Mesenchymal stem cell (in vitro differentiated cells and primary cell): ENCODE results near the gene TDRD7.

ENCODE experiments used
- DNase-seq: peaks from one replicate; pipeline ENCODE4 v3.0.0-alpha.2; 2013
- H2AFZ ChIP-seq: one replicate; pipeline ENCODE4 v1.6.1; 2013; ENCODE audit warnings: low read depth, mild to moderate bottlenecking, control low read depth, inconsistent platforms, low read length, moderate library complexity
- H2AK5ac ChIP-seq: 2 replicates; pipeline ENCODE4 v1.6.1; 2013; ENCODE audit warnings: low read length, moderate library complexity, mild to moderate bottlenecking, inconsistent platforms; ENCODE audit not compliant: severe bottlenecking
- H2BK120ac ChIP-seq: one replicate; pipeline ENCODE4 v1.6.1; 2013; ENCODE audit warnings: low read depth, mild to moderate bottlenecking, inconsistent platforms, low read length, moderate library complexity
- H2BK12ac ChIP-seq, 2 experiments: one replicate each; pipeline ENCODE4 v1.6.1; 2013; ENCODE audit warnings: inconsistent platforms in 2 of 2, low read length in 2 of 2, mild to moderate bottlenecking in 2 of 2, moderate library complexity in 2 of 2, control low read depth in 1 of 2
- H2BK15ac ChIP-seq: one replicate; pipeline ENCODE4 v1.6.1; 2013; ENCODE audit warnings: mild to moderate bottlenecking, low read depth, inconsistent platforms; ENCODE audit not compliant: poor library complexity, severe bottlenecking
- H2BK5ac ChIP-seq: 2 replicates; pipeline ENCODE4 v1.6.1; 2013; ENCODE audit warnings: low read depth, mild to moderate bottlenecking, low read length, control low read depth, inconsistent platforms; ENCODE audit not compliant: poor library complexity, severe bottlenecking
- H3K14ac ChIP-seq, 2 experiments: one replicate each; pipeline ENCODE4 v1.6.1; 2013; ENCODE audit warnings: inconsistent platforms in 2 of 2, low read length in 2 of 2, control low read depth in 1 of 2, mild to moderate bottlenecking in 1 of 2, moderate library complexity in 1 of 2
- H3K18ac ChIP-seq, 2 experiments: one replicate each; pipeline ENCODE4 v1.6.1; 2013; ENCODE audit warnings: inconsistent platforms in 2 of 2, low read length in 2 of 2, control low read depth in 1 of 2, low read depth in 1 of 2, mild to moderate bottlenecking in 1 of 2
- H3K23ac ChIP-seq, 2 experiments: one replicate each; pipeline ENCODE4 v1.6.1; 2013; ENCODE audit warnings: inconsistent platforms in 2 of 2, low read length in 2 of 2, mild to moderate bottlenecking in 2 of 2, moderate library complexity in 2 of 2, control low read depth in 1 of 2
- H3K27ac ChIP-seq: 2 replicates; pipeline ENCODE4 v1.5.1; 2013; ENCODE audit warnings: mild to moderate bottlenecking, moderate library complexity, low read length, control low read depth, inconsistent platforms; ENCODE audit not compliant: poor library complexity, severe bottlenecking
- H3K27me3 ChIP-seq, 2 experiments: 2 replicates each; pipeline versions ENCODE4 v1.6.1 to v1.7.0; 2013; ENCODE audit warnings: low read length in 2 of 2, mild to moderate bottlenecking in 2 of 2, moderate library complexity in 2 of 2, control low read depth in 1 of 2, inconsistent platforms in 1 of 2; ENCODE audit not compliant: control insufficient read depth in 1 of 2, insufficient read depth in 1 of 2
- H3K36me3 ChIP-seq, 2 experiments: 2 replicates each; pipeline versions ENCODE4 v1.6.1 to v1.7.0; 2013; ENCODE audit warnings: low read length in 2 of 2, control low read depth in 1 of 2, inconsistent platforms in 1 of 2, low read depth in 1 of 2, mild to moderate bottlenecking in 1 of 2; ENCODE audit not compliant: insufficient read depth in 2 of 2, control insufficient read depth in 1 of 2
- H3K4ac ChIP-seq, 2 experiments: one replicate each; pipeline ENCODE4 v1.6.1; 2013; ENCODE audit warnings: inconsistent platforms in 2 of 2, low read length in 2 of 2, mild to moderate bottlenecking in 2 of 2, moderate library complexity in 2 of 2, control low read depth in 1 of 2, low read depth in 1 of 2
- H3K4me1 ChIP-seq: 2 replicates; pipeline ENCODE4 v1.6.1; 2013; ENCODE audit warnings: low read depth, low read length, control low read depth; ENCODE audit not compliant: control insufficient read depth, insufficient read depth
- H3K4me2 ChIP-seq: 2 replicates; pipeline ENCODE4 v1.6.1; 2013; ENCODE audit warnings: low read length, mild to moderate bottlenecking, inconsistent platforms; ENCODE audit not compliant: poor library complexity, severe bottlenecking
- H3K4me3 ChIP-seq, 2 experiments: 2 replicates each; pipeline versions ENCODE4 v1.5.1 to v1.7.0; 2013; ENCODE audit warnings: low read length in 2 of 2, mild to moderate bottlenecking in 2 of 2, control low read depth in 1 of 2, low read depth in 1 of 2; ENCODE audit not compliant: insufficient read depth in 1 of 2
- H3K79me1 ChIP-seq: replicated peaks from 2 replicates; pipeline ENCODE4 v1.6.1; 2013; ENCODE audit warnings: mild to moderate bottlenecking, control low read depth, low read length, inconsistent platforms; ENCODE audit not compliant: poor library complexity, severe bottlenecking
- H3K9ac ChIP-seq: 2 replicates; pipeline ENCODE4 v1.7.0; 2013; ENCODE audit warnings: mild to moderate bottlenecking, low read length, moderate library complexity
- H3K9me3 ChIP-seq: 2 replicates; pipeline ENCODE4 v1.7.0; 2013; ENCODE audit warnings: mild to moderate bottlenecking, low read length; ENCODE audit not compliant: control insufficient read depth
- H4K8ac ChIP-seq: one replicate; pipeline ENCODE4 v1.6.1; 2013; ENCODE audit warnings: inconsistent platforms, mild to moderate bottlenecking, low read length, moderate library complexity
- H4K91ac ChIP-seq: one replicate; pipeline ENCODE4 v1.6.1; 2013; ENCODE audit warnings: mild to moderate bottlenecking, low read length, inconsistent platforms
- WGBS: methylation state at CpG from one replicate; pipeline ENCODE4 v1.1.7; 2013; ENCODE audit warnings: mixed read lengths; 5-methylcytosine and 5-hydroxymethylcytosine counted together

The TDRD7 gene

GRCh38 chr9:97367729-97368128, 44.2 kb upstream of the TDRD7 start:
- no peak overlapping the region for H2BK12ac ChIP-seq
- H3K4ac ChIP-seq = no peak overlapping the region
- H2BK5ac ChIP-seq = no peak overlapping the region
- H3K36me3 ChIP-seq = peaks cover 14 to 25% of the 10 kb centered on the region in 2 experiments
- no peak overlapping the region for H3K9ac ChIP-seq
- H3K14ac ChIP-seq = no peak overlapping the region
- no peak overlapping the region for H2AK5ac ChIP-seq
- no peak overlapping the region for H2BK15ac ChIP-seq
- no peak overlapping the region for H3K23ac ChIP-seq
- no peak overlapping the region for H3K27ac ChIP-seq
- H3K9me3 ChIP-seq = peaks cover 18% of the 10 kb centered on the region
- DNase-seq = no peak
- H3K4me3 ChIP-seq = no peak overlapping the region
- no peak overlapping the region for H4K91ac ChIP-seq
- H4K8ac ChIP-seq = no peak overlapping the region
- peaks cover 3% of the 10 kb centered on the region for H3K4me1 ChIP-seq
- no peak overlapping the region for H2AFZ ChIP-seq
- H3K4me2 ChIP-seq = no peak overlapping the region
- H3K27me3 ChIP-seq = no peaks in the 10 kb centered on the region
- no peaks in the 10 kb centered on the region for H3K79me1 ChIP-seq
- WGBS = 80% methylated on average over 3 of the region's 3 CpGs
- no peak overlapping the region for H2BK120ac ChIP-seq
- no peak overlapping the region for H3K18ac ChIP-seq

DNA sequence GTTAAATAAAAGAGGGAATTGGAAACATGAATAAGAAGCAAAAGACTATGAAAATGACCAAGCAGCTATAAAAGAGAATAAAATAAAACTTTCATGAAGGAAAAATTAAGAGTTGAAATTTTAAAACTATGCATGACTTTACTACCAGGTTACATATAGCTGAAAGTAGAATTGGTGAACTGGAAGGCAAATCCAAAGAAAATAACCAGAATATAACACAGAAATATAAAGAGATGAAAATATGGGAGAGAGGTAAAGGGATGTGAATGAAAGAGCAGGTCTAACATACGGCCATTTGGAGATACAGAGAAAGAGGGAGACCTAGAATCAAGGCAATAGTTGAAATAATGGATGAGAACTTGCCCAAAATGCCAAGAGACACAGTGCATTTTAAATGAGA, 42.9 kb upstream of the TDRD7 start:
- Histone ChIP-seq H3K27ac (no peak overlapping the region), H3K27me3 (no peaks in the 10 kb centered on the region), H2BK120ac (no peak overlapping the region), H3K23ac (no peak overlapping the region), H2BK12ac (no peak overlapping the region), H2BK15ac (no peak overlapping the region), H3K4ac (no peak overlapping the region), H3K4me2 (no peak overlapping the region), H3K4me3 (no peak overlapping the region), H3K9me3 (peaks cover 18% of the 10 kb centered on the region), H3K4me1 (no peaks in the 10 kb centered on the region), H3K36me3 (peaks cover 16 to 27% of the 10 kb centered on the region in 2 experiments), H4K8ac (no peak overlapping the region), H3K9ac (no peak overlapping the region), H2AFZ (no peak overlapping the region), H2BK5ac (no peak overlapping the region), H3K79me1 (no peaks in the 10 kb centered on the region), H4K91ac (no peak overlapping the region), H3K18ac (no peak overlapping the region), H3K14ac (no peak overlapping the region), H2AK5ac (no peak overlapping the region)
- DNase-seq = no peak
- WGBS = 69% methylated on average over 1 of the region's 1 CpG

- Histone ChIP-seq H3K4me1 (peaks cover 6% of the 10 kb centered on the region), H2BK5ac (no peak overlapping the region), H3K4me3 (no peak overlapping the region), H3K14ac (no peak overlapping the region), H2BK120ac (no peak overlapping the region), H3K18ac (no peak overlapping the region), H4K91ac (no peak overlapping the region), H3K4ac (no peak overlapping the region), H2BK15ac (no peak overlapping the region), H4K8ac (no peak overlapping the region), H3K4me2 (no peak overlapping the region), H3K79me1 (no peaks in the 10 kb centered on the region), H3K23ac (no peak overlapping the region), H2AFZ (no peak overlapping the region), H3K36me3 (peaks cover 19 to 34% of the 10 kb centered on the region in 2 experiments), H3K9me3 (peaks cover 18% of the 10 kb centered on the region), H3K27me3 (no peaks in the 10 kb centered on the region), H3K27ac (no peak overlapping the region), H2BK12ac (no peak overlapping the region), H3K9ac (no peak overlapping the region), H2AK5ac (no peak overlapping the region)
- no peak for DNase-seq
- WGBS = 68% methylated on average over 6 of the region's 6 CpGs
Observed at GRCh38 chr9:97372580-97372979, 39.3 kb upstream of the TDRD7 start.

- no peaks in the 10 kb centered on the region for H3K79me1 ChIP-seq
- no peaks in the 10 kb centered on the region for H3K27me3 ChIP-seq
- H3K18ac ChIP-seq = no peak overlapping the region
- peaks cover 16% of the 10 kb centered on the region for H3K9me3 ChIP-seq
- H3K9ac ChIP-seq = no peak overlapping the region
- H3K4me2 ChIP-seq = no peak overlapping the region
- no peak overlapping the region for H2BK5ac ChIP-seq
- H3K23ac ChIP-seq = no peak overlapping the region
- H2AFZ ChIP-seq = no peak overlapping the region
- H3K27ac ChIP-seq = no peak overlapping the region
- DNase-seq = no peak
- H3K4ac ChIP-seq = no peak overlapping the region
- no peak overlapping the region for H2BK12ac ChIP-seq
- H3K4me3 ChIP-seq = no peak overlapping the region
- 87% methylated on average over 4 of the region's 4 CpGs for WGBS
- peaks cover 6% of the 10 kb centered on the region for H3K4me1 ChIP-seq
- peaks cover 19 to 34% of the 10 kb centered on the region in 2 experiments for H3K36me3 ChIP-seq
- no peak overlapping the region for H2BK15ac ChIP-seq
- H4K8ac ChIP-seq = no peak overlapping the region
- H2BK120ac ChIP-seq = no peak overlapping the region
- H4K91ac ChIP-seq = no peak overlapping the region
- H3K14ac ChIP-seq = no peak overlapping the region
- H2AK5ac ChIP-seq = no peak overlapping the region
Observed at GRCh38 chr9:97373331-97373730, 38.6 kb upstream of the TDRD7 start.
